Esophagus muscularis mucosa (tissue), 4 donors: ENCODE measurements around the gene MMP17. TPM values are rescaled to one million over a fixed set of nuclear protein-coding genes. Genes with fewer than 3 reads are reported as not detected.

Source experiments
- DNase-seq: peaks from one replicate; pipeline ENCODE4 v3.0.0-alpha.2; 2017; ENCODE audit errors: extremely low spot score
- H3K27ac ChIP-seq, 4 donors: fragments of 200-600 bp; sonication (generic); replicated peaks in 1 of 4; 1 replicate in 3 of 4; 2 replicates in 1 of 4; pipeline ENCODE4 v1.5.1; 2016 to 2019; ENCODE audit warnings: mild to moderate bottlenecking in 1 of 4
- H3K27me3 ChIP-seq, 4 donors: fragments of 200-600 bp; sonication (generic); one replicate each; pipeline versions ENCODE4 v1.5.1 to v1.6.0; 2016 to 2019
- H3K36me3 ChIP-seq, 4 donors: fragments of 200-600 bp; sonication (generic); one replicate each; pipeline ENCODE4 v1.5.1; 2016 to 2019
- H3K4me1 ChIP-seq, 4 donors: fragments of 200-600 bp; sonication (generic); one replicate each; pipeline ENCODE4 v1.5.1; 2016 to 2019
- H3K4me3 ChIP-seq, 4 donors: fragments of 200-600 bp; sonication (generic); 1 replicate in 2 of 4; 2 replicates in 2 of 4; pipeline ENCODE4 v1.5.1; 2016 to 2019; ENCODE audit warnings: mild to moderate bottlenecking in 4 of 4, moderate library complexity in 1 of 4
- H3K9me3 ChIP-seq, 4 donors: fragments of 200-600 bp; sonication (generic); 1 replicate in 3 of 4; 2 replicates in 1 of 4; pipeline ENCODE4 v1.5.1; 2016 to 2019
- CTCF ChIP-seq, 3 experiments: fragments of 200-600 bp in 2 of 3; fragments of 450-650 bp in 1 of 3; sonication (generic) in 2 of 3; IDR thresholded peaks; one replicate each; pipeline ENCODE4 v1.5.1; 2017 to 2019; ENCODE audit warnings: antibody characterized with exemption in 3 of 3, mild to moderate bottlenecking in 2 of 3, moderate library complexity in 1 of 3
- EP300 ChIP-seq: sonication (generic); formaldehyde crosslinking; IDR thresholded peaks from one replicate; pipeline ENCODE4 v1.6.1; 2017; ENCODE audit warnings: antibody characterized with exemption
- POLR2A ChIP-seq: fragments of 450-650 bp; IDR thresholded peaks from one replicate; pipeline ENCODE4 v1.6.1; 2017; ENCODE audit warnings: antibody characterized with exemption, moderate library complexity, mild to moderate bottlenecking, low read depth
- POLR2AphosphoS5 ChIP-seq, 2 donors: sonication (generic); formaldehyde crosslinking; IDR thresholded peaks; one replicate each; pipeline ENCODE4 v1.6.1; 2017; ENCODE audit warnings: antibody characterized with exemption in 2 of 2
- WGBS: methylation state at CpG from one replicate; pipeline ENCODE4 v1.1.5; 2018; 5-methylcytosine and 5-hydroxymethylcytosine counted together
- intact Hi-C: fragments of 100-400 bp; cut with DNase I; formaldehyde crosslinking; loops from one replicate; pipeline ENCODE4 v1.15.1; 2023
- total RNA-seq, 4 donors: library from RNA; depleted of rRNA; stranded (reverse); fragments of >200 nt; gene quantifications; one replicate each; pipeline versions ENCODE4 v1.1.0 to v1.2.1, GENCODE V29; 2016

The MMP17 gene
- total RNA-seq, 4 donors from 2014 or later: 2.5 to 5.8 (median 5.1) TPM

GRCh38 chr12:131848753-131849152, 20.6 kb downstream of the MMP17 start:
- no peaks in the 10 kb centered on the region for H3K9me3 ChIP-seq
- TF ChIP-seq POLR2A (no peak), EP300 (no peak), POLR2AphosphoS5 (IDR thresholded peaks at IDR 0.05) (no peak), CTCF (IDR thresholded peaks at IDR 0.05) (no peak)
- H3K4me1 ChIP-seq: peaks cover 0 to 10% (median 0%) of the 10 kb centered on the region in 4 donors
- peaks cover 0 to 22% (median 0%) of the 10 kb centered on the region in 4 donors for H3K36me3 ChIP-seq
- WGBS: 86% methylated on average over 24 of the region's 24 CpGs
- intact Hi-C loops: loop anchor here (5.0 kb wide), 1 partner anchor 99 kb away; the partner anchor contains the start of gene EP400
- peaks cover 0 to 36% (median 0%) of the 10 kb centered on the region in 4 donors for H3K27me3 ChIP-seq
- DNase-seq: no peak
- H3K4me3 ChIP-seq: no peak overlapping the region
- H3K27ac ChIP-seq: no peak overlapping the region

GRCh38 chr12:131849700-131850553, 21.7 kb downstream of the MMP17 start:
- no peak for DNase-seq
- H3K27ac ChIP-seq: no peak overlapping the region
- no peak overlapping the region for H3K4me3 ChIP-seq
- WGBS: 87% methylated on average over 43 of the region's 47 CpGs
- H3K4me1 ChIP-seq: peaks cover 0 to 10% (median 0%) of the 10 kb centered on the region in 4 donors
- intact Hi-C loops: loop anchor here (2.0 to 5.0 kb wide), 2 partner anchors 97 to 151 kb away; partner anchors contain the start of gene EP400
- H3K36me3 ChIP-seq: peaks cover 0 to 17% (median 0%) of the 10 kb centered on the region in 4 donors
- peaks cover 0 to 48% (median 0%) of the 10 kb centered on the region in 4 donors for H3K27me3 ChIP-seq
- no peaks in the 10 kb centered on the region for H3K9me3 ChIP-seq
- no peak for TF ChIP-seq POLR2A
- no peak for TF ChIP-seq POLR2AphosphoS5 (IDR thresholded peaks at IDR 0.05)

- Histone ChIP-seq H3K27me3 (peaks cover 0 to 59% (median 0%) of the 10 kb centered on the region in 4 donors), H3K36me3 (peaks cover 0 to 6% (median 0%) of the 10 kb centered on the region in 4 donors)
- 69% methylated on average over 15 of the region's 41 CpGs for WGBS
Observed at GRCh38 chr12:131850856-131851559, 22.8 kb downstream of the MMP17 start.

GRCh38 chr12:131851741-131852550, 23.8 kb downstream of the MMP17 start:
- Histone ChIP-seq H3K36me3 (no peaks in the 10 kb centered on the region), H3K27ac (no peak overlapping the region), H3K4me3 (no peak overlapping the region), H3K9me3 (no peaks in the 10 kb centered on the region), H3K4me1 (peaks cover 0 to 10% (median 0%) of the 10 kb centered on the region in 4 donors), H3K27me3 (peaks cover 0 to 64% (median 0%) of the 10 kb centered on the region in 4 donors)
- 85% methylated on average over 22 of the region's 37 CpGs for WGBS
- intact Hi-C loops: loop anchor here (2.0 kb wide), 1 partner anchor 149 kb away; no protein-coding TSS in a partner anchor
- no peak for TF ChIP-seq POLR2A
- TF ChIP-seq CTCF (IDR thresholded peaks at IDR 0.05): no peak
- no peak for TF ChIP-seq EP300
- no peak for TF ChIP-seq POLR2AphosphoS5 (IDR thresholded peaks at IDR 0.05)
- DNase-seq: no peak

More at GRCh38 chr12:131850856-131851559, 22.8 kb downstream of the MMP17 start:
- Histone ChIP-seq H3K9me3 (no peaks in the 10 kb centered on the region), H3K4me3 (peak overlapping the region in 1 of 4 donors; percentile 9), H3K27ac (no peak overlapping the region), H3K4me1 (peaks cover 0 to 10% (median 0%) of the 10 kb centered on the region in 4 donors)
- intact Hi-C loops: loop anchor here (2.0 kb wide), 1 partner anchor 150 kb away; no protein-coding TSS in a partner anchor
- TF ChIP-seq EP300 (no peak), POLR2AphosphoS5 (IDR thresholded peaks at IDR 0.05) (peak in 1 of 2 donors; percentile 37), CTCF (IDR thresholded peaks at IDR 0.05) (peak; percentile 76 to 87 (median 81))
- no peak for DNase-seq
